DMS153 treated with DMSO at 0.1 percent for 48 hours (cell line): ENCODE results near the gene RASGRF2.
"Not testable (repeated sequence)": the region's sequence is repeated elsewhere in the genome, so short reads cannot be mapped to it uniquely, and the experiment has no call there.

Source experiments
- DNase-seq: peaks from one replicate; lab custom pipeline; 2025; ENCODE audit not compliant: unreplicated experiment; lab: John Stamatoyannopoulos, UW

Gene RASGRF2

GRCh38 chr5:81019748-81020147 lies 59.6 kb downstream of the RASGRF2 start:
- no peak for DNase-seq

GRCh38 chr5:81020478-81021167 lies 60.5 kb downstream of the RASGRF2 start:
- no peak for DNase-seq

GRCh38 chr5:81021486-81021885 lies 61.3 kb downstream of the RASGRF2 start:
- DNase-seq, result no peak

- DNase-seq, result no peak
Measured at GRCh38 chr5:81021951-81022687, 62.0 kb downstream of the RASGRF2 start.

GRCh38 chr5:81022688-81023084 lies 62.5 kb downstream of the RASGRF2 start:
- DNase-seq, result no peak

DNA sequence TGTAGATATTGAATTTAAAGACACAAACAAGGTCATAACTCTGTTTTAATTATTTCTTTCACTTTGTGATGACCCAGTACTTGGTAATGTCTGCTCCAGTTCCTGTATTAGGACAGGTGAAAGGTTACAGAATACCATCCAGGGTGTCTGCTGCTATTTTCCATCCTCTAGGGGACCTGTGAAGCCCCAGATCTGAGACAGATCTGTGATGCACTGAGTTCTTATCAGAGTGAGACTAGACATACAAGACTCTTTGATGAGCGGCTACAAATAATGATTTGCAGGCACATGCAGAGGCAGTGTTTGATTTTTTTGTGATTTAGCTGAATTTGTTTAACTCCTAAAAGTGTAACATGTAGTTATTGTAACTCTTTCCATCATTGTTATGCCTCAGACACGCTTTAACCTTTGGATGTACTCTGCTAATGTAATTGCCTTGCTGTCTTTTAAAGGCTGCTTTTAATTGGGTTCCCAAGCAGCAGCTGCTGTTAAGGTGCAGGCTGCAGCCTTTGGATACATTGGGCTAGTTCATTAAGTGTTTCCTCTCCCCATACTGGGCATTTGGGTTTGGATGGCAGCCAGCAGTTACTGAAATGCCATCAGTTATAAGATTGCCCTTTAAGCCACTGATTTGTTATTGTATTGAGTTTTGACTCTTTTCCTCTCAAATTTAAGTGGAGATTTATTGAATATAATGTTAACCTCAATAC lies 63.3 kb downstream of the RASGRF2 start:
- DNase-seq, result no peak

DNA sequence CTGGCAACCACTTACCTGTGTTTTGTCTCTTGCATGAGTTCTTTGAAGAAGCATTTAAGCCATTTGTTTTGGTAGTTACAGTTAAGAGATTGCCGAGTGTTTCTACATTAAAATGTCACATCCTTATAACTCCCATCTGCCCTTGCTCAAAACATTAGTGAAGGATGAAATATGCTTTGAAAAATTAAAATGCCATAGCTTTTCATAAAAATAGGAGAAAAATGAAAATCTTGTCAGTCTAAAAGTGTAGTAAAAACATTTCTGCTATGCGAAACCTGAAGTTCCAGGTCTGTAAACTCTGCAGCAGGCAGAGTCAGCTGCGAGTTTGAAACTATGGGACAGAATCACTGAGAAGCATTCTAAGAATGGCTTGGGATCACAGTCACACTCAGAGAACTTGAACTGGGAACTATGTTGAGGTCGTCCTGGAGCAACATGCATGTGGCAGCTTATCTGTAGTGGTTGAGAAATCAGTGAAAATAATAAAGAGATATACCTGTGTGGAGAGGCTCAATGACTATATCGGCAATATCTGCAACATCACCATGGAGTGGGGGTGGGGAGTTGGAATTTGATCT lies 67.4 kb downstream of the RASGRF2 start:
- no peak for DNase-seq

DNA sequence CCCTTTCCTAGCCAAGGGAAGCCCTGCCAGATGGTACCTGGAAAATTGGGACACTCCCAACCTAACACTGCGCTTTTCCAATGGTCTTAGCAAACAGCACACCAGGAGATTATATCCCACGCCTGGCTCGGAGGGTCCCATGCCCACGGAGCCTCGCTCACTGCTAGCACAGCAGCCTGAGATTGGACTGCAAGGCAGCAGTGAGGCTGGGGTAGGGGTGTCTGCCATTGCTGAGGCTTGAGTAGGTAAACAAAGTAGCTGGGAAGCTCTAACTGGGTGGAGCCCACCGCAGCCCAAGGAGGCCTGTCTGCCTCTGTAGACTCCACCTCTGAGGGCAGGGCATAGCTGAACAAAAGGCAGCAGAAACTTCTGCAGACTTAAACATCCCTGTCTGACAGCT lies 68.7 kb downstream of the RASGRF2 start:
- DNase-seq, result not testable (repeated sequence)

DNA sequence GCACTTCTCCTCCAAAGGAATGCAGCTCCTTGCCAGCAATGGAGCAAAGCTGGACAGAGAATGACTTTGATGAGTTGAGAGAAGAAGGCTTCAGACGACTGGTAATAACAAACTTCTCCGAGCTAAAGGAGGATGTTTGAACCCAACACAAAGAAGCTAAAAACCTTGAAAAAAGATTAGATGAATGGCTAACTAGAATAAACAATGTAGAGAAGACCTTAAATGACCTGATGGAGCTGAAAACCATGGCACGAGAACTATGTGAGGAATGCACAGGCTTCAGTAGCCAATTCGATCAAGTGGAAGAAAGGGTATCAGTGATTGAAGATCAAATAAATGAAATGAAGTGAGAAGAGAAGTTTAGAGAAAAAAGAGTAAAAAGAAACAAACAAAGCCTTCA lies 69.6 kb downstream of the RASGRF2 start:
- DNase-seq, result not testable (repeated sequence)

DNA sequence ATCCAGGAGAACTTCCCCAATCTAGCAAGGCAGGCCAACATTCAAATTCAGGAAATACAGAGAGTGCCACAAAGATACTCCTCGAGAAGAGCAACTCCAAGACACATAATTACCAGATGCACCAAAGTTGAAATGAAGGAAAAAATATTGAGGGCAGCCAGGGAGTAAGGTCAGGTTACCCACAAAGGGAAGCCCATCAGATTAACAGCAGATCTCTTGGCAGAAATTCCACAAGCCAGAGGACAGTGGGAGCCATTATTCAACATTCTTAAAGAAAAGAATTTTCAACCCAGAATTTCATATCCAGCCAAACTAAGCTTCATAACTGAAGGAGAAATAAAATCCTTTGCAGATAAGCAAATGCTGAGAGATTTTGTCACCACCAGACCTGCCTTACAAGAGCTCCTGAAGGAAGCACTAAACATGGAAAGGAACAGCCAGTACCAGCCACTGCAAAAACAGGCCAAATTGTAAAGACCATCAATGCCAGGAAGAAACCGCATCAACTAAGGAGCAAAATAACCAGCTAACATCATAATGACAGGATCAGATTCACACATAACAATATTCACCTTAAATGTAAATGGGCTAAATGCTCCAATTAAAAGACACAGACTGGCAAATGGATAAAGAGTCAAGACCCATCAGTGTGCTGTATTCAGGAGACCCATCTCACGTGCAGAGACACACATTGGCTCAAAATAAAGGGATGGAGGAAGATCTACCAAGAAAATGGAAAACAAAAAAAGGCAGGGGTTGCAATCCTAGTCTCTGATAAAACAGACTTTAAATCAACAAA lies 70.3 kb downstream of the RASGRF2 start:
- DNase-seq, result not testable (repeated sequence)

- DNase-seq, result no peak
Measured at GRCh38 chr5:81035522-81035921, 75.4 kb downstream of the RASGRF2 start.

DNA sequence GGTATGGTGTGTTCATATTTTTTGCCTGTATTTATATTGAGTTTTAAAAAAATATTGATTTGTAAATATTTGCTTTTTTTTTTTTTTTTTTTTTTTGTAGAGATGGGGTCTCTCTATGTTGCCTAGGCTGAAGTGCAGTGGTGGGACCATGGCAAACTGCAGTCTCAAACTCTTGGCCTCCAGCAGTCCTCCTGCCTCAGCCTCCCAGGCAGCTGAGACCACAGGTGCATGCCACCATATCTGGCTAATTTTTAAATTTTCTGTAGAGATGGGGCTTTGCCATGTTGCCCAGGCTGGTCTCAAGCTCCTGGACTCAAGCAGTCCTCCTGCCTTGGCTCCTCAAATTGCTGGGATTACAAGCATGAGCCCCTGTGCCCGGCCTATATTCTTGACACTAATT lies 78.3 kb downstream of the RASGRF2 start:
- no peak for DNase-seq

- DNase-seq, result no peak
Measured at GRCh38 chr5:81044868-81045267, 84.7 kb downstream of the RASGRF2 start.

DNA sequence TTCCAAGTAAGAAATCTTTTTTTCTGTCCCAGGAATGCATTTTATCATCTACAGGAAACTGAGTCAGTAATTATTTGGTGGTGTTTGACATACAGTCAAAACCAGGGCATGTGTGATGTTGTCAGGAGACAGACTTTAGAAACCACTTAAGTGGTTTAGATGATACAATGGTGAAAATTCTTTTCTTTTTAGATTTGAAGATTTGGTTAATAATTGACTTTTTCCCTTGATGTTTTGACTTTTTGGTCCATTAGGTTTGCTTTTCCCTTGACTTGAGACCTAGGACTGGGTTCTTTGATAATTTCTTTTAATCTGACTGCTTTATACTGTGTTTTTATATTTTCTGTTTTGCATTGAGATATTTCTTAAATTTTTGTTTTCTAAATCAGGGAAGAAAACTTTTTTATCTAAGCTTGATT lies 85.2 kb downstream of the RASGRF2 start:
- DNase-seq, result no peak

GRCh38 chr5:81046041-81046440 lies 85.9 kb downstream of the RASGRF2 start:
- no peak for DNase-seq

DNA sequence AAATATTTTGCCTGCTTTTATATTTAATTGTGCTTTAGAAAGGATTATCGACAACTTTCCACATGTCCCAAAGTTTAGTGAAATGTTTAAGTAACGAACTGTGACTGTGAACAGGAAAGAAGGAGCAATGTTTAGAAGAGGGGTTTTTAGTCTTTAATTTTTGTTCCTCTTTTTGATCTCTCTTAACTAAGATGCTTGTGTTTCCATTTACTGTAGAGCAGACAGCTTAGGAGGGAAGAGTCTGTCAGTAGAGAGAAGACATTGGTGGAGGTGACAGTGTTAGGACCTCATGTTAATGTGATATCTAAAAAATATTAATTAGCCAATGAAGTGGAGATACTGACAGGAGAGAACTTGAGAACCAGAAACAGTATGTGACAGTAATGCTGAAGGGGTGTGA lies 92.2 kb downstream of the RASGRF2 start:
- no peak for DNase-seq

DNA sequence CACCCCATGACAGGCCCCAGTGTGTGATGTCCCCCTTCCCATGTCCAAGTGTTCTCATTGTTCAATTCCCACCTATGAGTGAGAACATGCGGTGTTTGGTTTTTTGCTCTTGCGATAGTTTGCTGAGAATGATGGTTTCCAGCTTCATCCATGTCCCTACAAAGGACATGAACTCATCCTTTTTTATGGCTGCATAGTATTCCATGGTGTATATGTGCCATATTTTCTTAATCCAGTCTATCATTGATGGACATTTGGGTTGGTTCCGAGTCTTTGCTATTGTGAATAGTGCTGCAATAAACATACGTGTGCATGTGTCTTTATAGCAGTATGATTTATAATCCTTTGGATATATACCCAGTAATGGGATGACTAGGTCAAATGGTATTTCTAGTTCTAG lies 93.1 kb downstream of the RASGRF2 start:
- not testable (repeated sequence) for DNase-seq

DNA sequence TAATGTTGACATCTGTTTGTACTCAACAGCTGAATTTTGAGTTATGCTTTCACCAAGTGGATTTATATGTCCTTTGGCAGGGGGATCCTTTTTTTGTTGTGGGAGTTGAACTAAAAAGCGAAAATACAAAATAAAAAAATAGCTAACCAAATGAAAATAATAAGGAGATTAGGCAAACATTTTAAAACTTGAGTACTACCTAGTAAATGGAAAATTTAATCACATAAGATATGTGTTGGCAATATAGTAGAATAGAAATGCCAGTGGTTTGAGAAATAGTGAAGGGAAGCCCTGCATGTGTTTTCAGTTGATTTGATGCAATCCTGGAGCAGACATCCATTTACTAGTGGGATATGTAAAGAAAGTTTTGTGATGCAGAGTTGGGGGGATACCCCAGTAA lies 98.0 kb downstream of the RASGRF2 start:
- DNase-seq, result no peak

- DNase-seq, result no peak
Measured at GRCh38 chr5:81065492-81065891, 105.3 kb downstream of the RASGRF2 start.

DNA sequence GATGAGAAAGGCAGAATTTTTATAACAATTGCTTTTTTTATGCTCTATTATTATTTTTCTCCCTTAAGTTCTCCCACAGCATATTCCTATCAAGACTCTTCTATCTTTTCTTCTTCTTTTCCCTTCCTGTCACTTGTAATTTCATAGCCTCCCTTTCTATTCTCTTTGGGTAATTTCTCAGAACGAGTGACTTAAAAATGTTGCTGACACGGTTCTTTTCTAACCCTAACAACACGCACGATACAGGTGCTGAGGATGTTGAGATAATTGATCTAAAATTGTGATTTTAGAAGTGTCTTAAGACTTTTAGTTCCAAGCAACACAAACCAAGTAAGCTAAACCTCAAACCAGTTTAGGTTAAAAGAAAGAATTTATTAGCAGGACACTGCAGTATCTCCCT lies 105.9 kb downstream of the RASGRF2 start:
- DNase-seq, result no peak

DNA sequence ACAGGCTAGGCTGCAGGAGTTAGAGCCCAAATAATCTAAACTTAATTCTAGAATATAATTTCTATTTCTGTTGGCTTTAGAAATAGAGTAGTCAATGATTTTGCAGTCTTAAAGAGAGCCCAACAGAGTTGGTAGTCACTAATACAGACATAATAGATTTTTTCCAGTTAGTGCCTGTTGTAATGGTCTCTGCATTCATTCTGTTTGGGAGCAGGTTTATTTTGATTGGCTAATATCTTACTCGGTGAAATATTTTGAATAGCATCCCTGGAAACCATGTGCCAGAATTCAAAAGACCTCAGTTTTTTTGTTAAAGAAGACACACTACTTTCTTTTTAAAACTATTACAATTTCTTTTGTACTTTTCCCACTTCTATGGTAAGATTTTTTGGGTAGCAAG lies 107.2 kb downstream of the RASGRF2 start:
- DNase-seq, result no peak
